GM19463 (cell line): ENCODE results near the gene ERO1B.

Source experiments
- ATAC-seq: cut with Tn5 transposase; IDR thresholded peaks from one replicate; pipeline ENCODE4 v1.9.1; 2021; ENCODE audit warnings: mild to moderate bottlenecking, moderate library complexity; ENCODE audit not compliant: unreplicated experiment

ERO1B gene

GRCh38 chr1:236253918-236254637 is 27.7 kb downstream of the ERO1B start:
- no peak for ATAC-seq

- no peak for ATAC-seq
Measured at GRCh38 chr1:236253119-236253518, 28.6 kb downstream of the ERO1B start.

- no peak for ATAC-seq
Measured at GRCh38 chr1:236251587-236251986, 30.2 kb downstream of the ERO1B start.

- ATAC-seq, result no peak
Measured at GRCh38 chr1:236247286-236247685, 34.5 kb downstream of the ERO1B start.

- ATAC-seq, result no peak
Measured at GRCh38 chr1:236242568-236242967, 39.2 kb downstream of the ERO1B start.

- no peak for ATAC-seq
Measured at GRCh38 chr1:236240675-236241074, 41.1 kb downstream of the ERO1B start.

GRCh38 chr1:236239092-236239585 is 42.6 kb downstream of the ERO1B start:
- ATAC-seq, result no peak

- ATAC-seq, result no peak
Measured at GRCh38 chr1:236235116-236235515, 46.6 kb downstream of the ERO1B start.

GRCh38 chr1:236228411-236228810 is 53.3 kb downstream of the ERO1B start:
- ATAC-seq, result no peak

- no peak for ATAC-seq
Measured at GRCh38 chr1:236222632-236223031, 59.1 kb downstream of the ERO1B start.

GRCh38 chr1:236220473-236220872 is 61.3 kb downstream of the ERO1B start:
- ATAC-seq, result no peak

- ATAC-seq, result no peak
Measured at GRCh38 chr1:236214761-236215160, 67.0 kb downstream of the ERO1B start.

GRCh38 chr1:236213534-236213933 is 68.2 kb downstream of the ERO1B start:
- ATAC-seq, result no peak

- no peak for ATAC-seq
Measured at GRCh38 chr1:236211815-236212214, 69.9 kb downstream of the ERO1B start.

- no peak for ATAC-seq
Measured at GRCh38 chr1:236209713-236210112, 72.0 kb downstream of the ERO1B start.

- no peak for ATAC-seq
Measured at GRCh38 chr1:236209185-236209584, 72.6 kb downstream of the ERO1B start.

- ATAC-seq, result no peak
Measured at GRCh38 chr1:236207569-236207968, 74.2 kb downstream of the ERO1B start.

GRCh38 chr1:236207121-236207520 is 74.6 kb downstream of the ERO1B start:
- no peak for ATAC-seq

- no peak for ATAC-seq
Measured at GRCh38 chr1:236206548-236206947, 75.2 kb downstream of the ERO1B start.

- ATAC-seq, result no peak
Measured at GRCh38 chr1:236204656-236205055, 77.1 kb downstream of the ERO1B start.

- no peak for ATAC-seq
Measured at GRCh38 chr1:236204039-236204438, 77.7 kb downstream of the ERO1B start.

GRCh38 chr1:236201786-236202185 is 80.0 kb downstream of the ERO1B start:
- no peak for ATAC-seq

- ATAC-seq, result no peak
Measured at GRCh38 chr1:236200925-236201324, 80.8 kb downstream of the ERO1B start.
